GM18508 (cell line): ENCODE data around the gene CTSZ.
"Not testable (repeated sequence)": the region's sequence is repeated elsewhere in the genome, so short reads cannot be mapped to it uniquely, and the experiment has no call there.

Experiments
- ATAC-seq: cut with Tn5 transposase; IDR thresholded peaks from one replicate; pipeline ENCODE4 v1.9.1; 2021; ENCODE audit warnings: moderate number of reproducible peaks; ENCODE audit not compliant: insufficient read depth, unreplicated experiment

The CTSZ gene

DNA sequence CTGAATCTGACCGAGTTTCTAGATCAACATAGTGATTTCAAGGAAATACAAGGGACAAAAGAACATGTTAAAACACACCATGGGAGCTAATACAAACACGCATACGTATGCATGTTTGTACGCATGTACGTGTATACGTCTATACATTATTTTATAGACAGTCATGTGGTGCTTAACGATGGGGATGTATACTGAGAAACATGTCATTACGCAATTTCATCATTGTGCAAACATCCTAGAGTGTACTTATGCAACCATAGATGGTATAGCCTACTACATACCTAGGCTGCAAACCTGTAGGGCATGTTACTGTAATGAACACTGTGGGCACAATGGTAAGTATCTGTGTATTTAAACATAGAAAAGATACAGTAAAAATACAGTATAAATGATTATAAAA, 51.0 kb downstream of the CTSZ start:
- no peak for ATAC-seq

DNA sequence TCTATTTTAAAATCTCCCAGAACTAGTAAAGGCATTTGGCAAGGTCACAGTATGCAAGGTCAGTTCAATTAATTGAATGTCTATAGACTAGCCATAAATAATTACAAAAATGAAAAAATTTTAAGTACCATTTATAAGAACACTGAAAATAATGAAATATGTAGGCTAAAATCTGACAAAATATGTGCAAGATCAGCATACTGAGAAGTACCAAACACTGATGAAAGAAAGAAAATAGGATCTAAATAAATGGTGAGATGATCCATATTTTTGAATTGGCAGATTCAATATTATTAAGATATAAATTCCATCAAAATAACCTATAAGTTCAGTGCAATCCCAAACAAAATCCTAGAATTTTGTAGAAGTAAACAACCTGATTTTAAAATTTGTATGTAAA, 54.0 kb downstream of the CTSZ start:
- no peak for ATAC-seq

DNA sequence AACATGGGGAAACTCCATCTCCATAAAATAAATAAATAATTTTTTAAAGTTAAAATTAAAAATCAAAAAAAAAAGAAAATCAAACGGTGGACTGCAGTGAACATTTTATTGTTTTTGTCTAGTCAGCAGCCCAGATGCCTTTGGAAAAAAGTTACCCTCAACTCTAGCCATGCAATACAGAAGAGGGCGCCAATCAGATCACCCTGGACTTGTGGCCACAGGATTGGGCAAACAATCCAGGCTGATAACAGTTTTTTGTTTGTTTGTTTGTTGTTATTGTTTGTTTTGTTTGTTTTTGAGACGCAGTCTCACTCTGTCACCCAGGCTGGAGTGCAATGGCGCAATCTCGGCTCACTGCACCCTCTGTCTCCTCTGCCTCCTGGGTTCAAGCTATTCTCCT, 56.5 kb downstream of the CTSZ start:
- no peak for ATAC-seq

DNA sequence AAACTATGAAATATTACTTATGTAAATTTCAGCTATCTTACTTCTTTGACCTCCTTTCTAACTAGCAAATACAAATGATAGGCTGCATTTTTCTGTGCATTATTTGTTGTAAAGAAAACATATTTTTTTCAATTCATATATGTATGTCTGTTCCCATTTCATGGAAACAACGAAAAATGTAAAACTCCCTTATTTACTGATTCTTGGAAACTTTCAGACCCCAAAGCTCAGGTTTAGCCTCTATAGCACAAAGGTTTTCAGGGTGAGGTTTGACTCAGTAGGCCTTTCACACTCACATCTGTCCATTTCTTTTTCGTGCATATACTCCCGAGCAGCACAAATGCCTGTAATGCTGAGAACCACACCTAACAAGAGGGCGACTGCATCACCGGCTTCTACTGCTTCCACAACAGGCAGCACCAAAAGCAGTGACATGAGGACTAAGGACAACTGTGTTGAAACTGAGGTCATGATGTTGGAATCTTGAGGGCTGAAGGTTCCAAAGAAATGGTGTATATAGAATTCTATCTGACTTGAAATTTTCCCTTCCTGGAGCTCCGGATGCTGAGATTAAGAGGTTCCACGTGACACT, 59.2 kb downstream of the CTSZ start:
- ATAC-seq = not testable (repeated sequence)

DNA sequence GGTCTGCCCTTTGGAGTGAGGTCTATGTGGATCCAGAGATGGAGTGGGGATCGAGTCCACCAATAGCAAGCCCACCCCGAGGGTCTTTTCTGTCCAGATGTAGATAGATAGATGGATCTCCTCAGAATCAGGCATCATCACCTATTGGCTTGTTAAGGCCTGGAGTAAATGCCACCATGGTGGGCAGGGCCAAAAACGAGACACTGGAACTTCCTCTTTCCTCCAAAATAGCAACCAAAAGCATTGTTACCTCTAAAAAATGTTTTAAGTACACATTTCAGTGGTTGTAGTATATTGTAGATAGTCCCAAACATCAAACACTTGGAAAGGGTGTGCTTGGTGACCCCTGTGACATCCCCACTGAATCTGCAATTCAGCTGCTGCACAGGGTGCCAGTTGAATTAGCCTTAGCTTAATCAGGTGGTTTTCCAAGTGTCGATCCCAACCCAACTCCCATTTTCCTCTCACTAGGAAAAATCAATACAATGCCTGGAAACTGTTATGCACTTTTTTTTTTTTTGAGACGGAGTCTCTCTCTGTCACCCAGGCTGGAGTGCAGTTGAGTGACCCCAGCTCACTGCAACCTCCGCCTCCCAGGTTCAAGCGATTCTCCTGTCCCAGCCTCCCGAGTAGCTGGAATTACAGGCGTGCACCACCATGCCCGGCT, 61.0 kb downstream of the CTSZ start:
- ATAC-seq = no peak
